GM23338 (cell line): Measurements from ENCODE around the gene TCEAL9.

Source experiments
- CREB1 ChIP-seq: fragments of 250-450 bp; sonication (Bioruptor Pico); IDR thresholded peaks from 2 replicates; pipeline ENCODE4 v1.5.0; 2020; ENCODE audit warnings: low read depth, mild to moderate bottlenecking, moderate library complexity
- EZH2 ChIP-seq: fragments of 200-600 bp; sonication (generic); IDR thresholded peaks from one replicate; pipeline ENCODE4 v1.8.0; 2017; ENCODE audit warnings: antibody characterized with exemption, mild to moderate bottlenecking, low read depth; ENCODE audit not compliant: unreplicated experiment
- EZH2phosphoT487 ChIP-seq: fragments of 200-600 bp; sonication (generic); IDR thresholded peaks from one replicate; pipeline ENCODE4 v1.8.1; 2018; ENCODE audit warnings: antibody characterized with exemption; ENCODE audit not compliant: unreplicated experiment
- NANOG ChIP-seq: IDR thresholded peaks from 2 replicates; pipeline ENCODE4 v1.6.1; 2016; ENCODE audit warnings: antibody characterized with exemption, borderline replicate concordance
- POLR2AphosphoS5 ChIP-seq: IDR thresholded peaks from 2 replicates; pipeline ENCODE4 v1.6.1; 2016; ENCODE audit warnings: antibody characterized with exemption, low read depth
- ZNF114 ChIP-seq: fragments of 250-450 bp; sonication (Bioruptor Pico); IDR thresholded peaks from 2 replicates; pipeline ENCODE4 v1.5.0; 2020; ENCODE audit warnings: mild to moderate bottlenecking, moderate library complexity
- TF ChIP-seq, protein P1 (sequence below), 2 experiments: fragments of 200-600 bp in 1 of 2; sonication (generic) in 1 of 2; conservative IDR thresholded peaks; 2 replicates each; pipeline versions ENCODE4 v1.5.1 to v1.6.1; 2016 to 2017; ENCODE audit warnings: antibody characterized with exemption in 2 of 2, low read depth in 2 of 2, mild to moderate bottlenecking in 2 of 2, moderate library complexity in 1 of 2
- TF ChIP-seq, protein P2 (sequence below): IDR thresholded peaks from one replicate; pipeline ENCODE4 v1.6.1; 2018; ENCODE audit warnings: antibody characterized with exemption; ENCODE audit not compliant: unreplicated experiment

DNA sequence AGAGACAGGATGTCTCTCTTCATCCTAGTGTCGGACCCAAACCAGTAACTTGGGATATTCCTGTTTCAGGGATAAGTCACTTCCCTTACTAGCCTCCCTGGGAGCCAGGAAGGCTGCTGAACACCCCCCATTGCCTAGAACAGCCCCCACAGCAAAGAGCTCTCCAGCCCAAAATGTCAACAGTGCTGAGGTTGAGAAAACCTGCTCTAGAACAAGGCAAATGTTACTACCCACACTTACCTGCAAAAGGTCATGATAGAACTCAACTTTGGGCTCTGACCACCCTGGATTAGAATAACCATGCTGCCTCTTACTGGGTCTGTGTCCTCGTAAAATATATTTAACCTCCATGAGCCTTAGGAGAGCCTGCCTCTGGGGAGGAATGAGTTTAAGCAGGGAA, 40.4 kb downstream of the TCEAL9 start:
- TF ChIP-seq, protein P1, sequence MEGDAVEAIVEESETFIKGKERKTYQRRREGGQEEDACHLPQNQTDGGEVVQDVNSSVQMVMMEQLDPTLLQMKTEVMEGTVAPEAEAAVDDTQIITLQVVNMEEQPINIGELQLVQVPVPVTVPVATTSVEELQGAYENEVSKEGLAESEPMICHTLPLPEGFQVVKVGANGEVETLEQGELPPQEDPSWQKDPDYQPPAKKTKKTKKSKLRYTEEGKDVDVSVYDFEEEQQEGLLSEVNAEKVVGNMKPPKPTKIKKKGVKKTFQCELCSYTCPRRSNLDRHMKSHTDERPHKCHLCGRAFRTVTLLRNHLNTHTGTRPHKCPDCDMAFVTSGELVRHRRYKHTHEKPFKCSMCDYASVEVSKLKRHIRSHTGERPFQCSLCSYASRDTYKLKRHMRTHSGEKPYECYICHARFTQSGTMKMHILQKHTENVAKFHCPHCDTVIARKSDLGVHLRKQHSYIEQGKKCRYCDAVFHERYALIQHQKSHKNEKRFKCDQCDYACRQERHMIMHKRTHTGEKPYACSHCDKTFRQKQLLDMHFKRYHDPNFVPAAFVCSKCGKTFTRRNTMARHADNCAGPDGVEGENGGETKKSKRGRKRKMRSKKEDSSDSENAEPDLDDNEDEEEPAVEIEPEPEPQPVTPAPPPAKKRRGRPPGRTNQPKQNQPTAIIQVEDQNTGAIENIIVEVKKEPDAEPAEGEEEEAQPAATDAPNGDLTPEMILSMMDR (conservative IDR thresholded peaks at IDR 0.05; ENCODE audit: low read depth in 2 of 2), result no peak
- TF ChIP-seq NANOG (no peak), EZH2phosphoT487 (no peak), POLR2AphosphoS5 (no peak), EZH2 (no peak), ZNF114 (CRISPR knock-in tag) (no peak), CREB1 (CRISPR knock-in tag) (no peak)
- TF ChIP-seq, protein P2, sequence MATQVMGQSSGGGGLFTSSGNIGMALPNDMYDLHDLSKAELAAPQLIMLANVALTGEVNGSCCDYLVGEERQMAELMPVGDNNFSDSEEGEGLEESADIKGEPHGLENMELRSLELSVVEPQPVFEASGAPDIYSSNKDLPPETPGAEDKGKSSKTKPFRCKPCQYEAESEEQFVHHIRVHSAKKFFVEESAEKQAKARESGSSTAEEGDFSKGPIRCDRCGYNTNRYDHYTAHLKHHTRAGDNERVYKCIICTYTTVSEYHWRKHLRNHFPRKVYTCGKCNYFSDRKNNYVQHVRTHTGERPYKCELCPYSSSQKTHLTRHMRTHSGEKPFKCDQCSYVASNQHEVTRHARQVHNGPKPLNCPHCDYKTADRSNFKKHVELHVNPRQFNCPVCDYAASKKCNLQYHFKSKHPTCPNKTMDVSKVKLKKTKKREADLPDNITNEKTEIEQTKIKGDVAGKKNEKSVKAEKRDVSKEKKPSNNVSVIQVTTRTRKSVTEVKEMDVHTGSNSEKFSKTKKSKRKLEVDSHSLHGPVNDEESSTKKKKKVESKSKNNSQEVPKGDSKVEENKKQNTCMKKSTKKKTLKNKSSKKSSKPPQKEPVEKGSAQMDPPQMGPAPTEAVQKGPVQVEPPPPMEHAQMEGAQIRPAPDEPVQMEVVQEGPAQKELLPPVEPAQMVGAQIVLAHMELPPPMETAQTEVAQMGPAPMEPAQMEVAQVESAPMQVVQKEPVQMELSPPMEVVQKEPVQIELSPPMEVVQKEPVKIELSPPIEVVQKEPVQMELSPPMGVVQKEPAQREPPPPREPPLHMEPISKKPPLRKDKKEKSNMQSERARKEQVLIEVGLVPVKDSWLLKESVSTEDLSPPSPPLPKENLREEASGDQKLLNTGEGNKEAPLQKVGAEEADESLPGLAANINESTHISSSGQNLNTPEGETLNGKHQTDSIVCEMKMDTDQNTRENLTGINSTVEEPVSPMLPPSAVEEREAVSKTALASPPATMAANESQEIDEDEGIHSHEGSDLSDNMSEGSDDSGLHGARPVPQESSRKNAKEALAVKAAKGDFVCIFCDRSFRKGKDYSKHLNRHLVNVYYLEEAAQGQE, result no peak
